GM18505 (cell line): ENCODE measurements around the gene ELAC2.

Source experiments
- ATAC-seq: cut with Tn5 transposase; IDR thresholded peaks from one replicate; pipeline ENCODE4 v1.9.1; 2021; ENCODE audit not compliant: unreplicated experiment
- POLR2A ChIP-seq: IDR thresholded peaks from 4 replicates; pipeline ENCODE4 v1.6.1; 2011; ENCODE audit warnings: borderline replicate concordance; ENCODE audit not compliant: insufficient read depth, insufficient read length; ENCODE audit errors: extremely low read depth

Gene ELAC2

GRCh38 chr17:13017655-13018459 lies at the start of gene ELAC2:
TSS of gene ELAC2 (minus strand) at chr17:13018027. CDS start at chr17:13017947, 80 bp downstream.
- peak; percentile 97 for ATAC-seq
- peak; percentile 92 for TF ChIP-seq POLR2A

GRCh38 chr17:13065032-13065431 lies 47.2 kb upstream of the ELAC2 start:
- no peak for ATAC-seq
- TF ChIP-seq POLR2A: no peak

- no peak for TF ChIP-seq POLR2A
- ATAC-seq: no peak
Measured at GRCh38 chr17:13055131-13055530, 37.3 kb upstream of the ELAC2 start.

GRCh38 chr17:13054666-13055065 lies 36.8 kb upstream of the ELAC2 start:
- no peak for ATAC-seq
- no peak for TF ChIP-seq POLR2A

GRCh38 chr17:13051915-13052314 lies 34.1 kb upstream of the ELAC2 start:
- no peak for ATAC-seq
- TF ChIP-seq POLR2A: no peak

- no peak for TF ChIP-seq POLR2A
- no peak for ATAC-seq
Measured at GRCh38 chr17:13047011-13047606, 29.3 kb upstream of the ELAC2 start.

GRCh38 chr17:13046361-13046760 lies 28.5 kb upstream of the ELAC2 start:
- ATAC-seq: no peak
- TF ChIP-seq POLR2A: no peak

- TF ChIP-seq POLR2A: no peak
Measured at GRCh38 chr17:13044572-13045065, 26.8 kb upstream of the ELAC2 start.

GRCh38 chr17:13038931-13039665 lies 21.3 kb upstream of the ELAC2 start:
- no peak for ATAC-seq
- TF ChIP-seq POLR2A: no peak

More at GRCh38 chr17:13044572-13045065, 26.8 kb upstream of the ELAC2 start:
- ATAC-seq: no peak

GRCh38 chr17:13036751-13037150 lies 18.9 kb upstream of the ELAC2 start:
- ATAC-seq: no peak
- no peak for TF ChIP-seq POLR2A

GRCh38 chr17:13035420-13035819 lies 17.6 kb upstream of the ELAC2 start:
- no peak for ATAC-seq
- no peak for TF ChIP-seq POLR2A

- TF ChIP-seq POLR2A: no peak
- ATAC-seq: no peak
Measured at GRCh38 chr17:13031718-13032350, 14.0 kb upstream of the ELAC2 start.

GRCh38 chr17:13030459-13031300 lies 12.9 kb upstream of the ELAC2 start:
- no peak for TF ChIP-seq POLR2A
- ATAC-seq: no peak

GRCh38 chr17:13030056-13030455 lies 12.2 kb upstream of the ELAC2 start:
- ATAC-seq: no peak
- TF ChIP-seq POLR2A: no peak
